Hepatic stellate cell (primary cell): Measurements from ENCODE around the gene SDC3.

Source experiments
- DNase-seq: peaks from one replicate; pipeline ENCODE4 v3.0.0; 2011; ENCODE audit warnings: low spot score

The SDC3 gene

DNA sequence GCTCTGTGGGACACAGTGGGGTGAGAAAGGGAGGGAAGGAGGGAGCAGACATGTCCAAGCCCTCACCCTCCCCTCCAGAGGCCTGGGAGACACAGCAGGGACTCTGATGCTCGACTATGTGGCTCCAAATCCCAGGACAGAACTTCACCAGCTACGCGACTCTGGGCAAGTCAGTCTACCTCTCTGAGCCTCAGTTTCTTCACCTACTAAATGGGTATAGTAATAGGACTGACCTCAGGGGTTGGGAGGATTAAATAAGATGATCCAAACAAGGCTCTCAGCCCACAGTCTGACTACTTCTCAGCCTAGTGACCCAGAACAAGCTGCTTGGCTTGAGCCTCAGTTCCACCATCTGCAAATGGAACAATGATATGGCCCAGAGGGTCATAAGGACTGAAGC, 19.6 kb downstream of the SDC3 start:
- no peak for DNase-seq

DNA sequence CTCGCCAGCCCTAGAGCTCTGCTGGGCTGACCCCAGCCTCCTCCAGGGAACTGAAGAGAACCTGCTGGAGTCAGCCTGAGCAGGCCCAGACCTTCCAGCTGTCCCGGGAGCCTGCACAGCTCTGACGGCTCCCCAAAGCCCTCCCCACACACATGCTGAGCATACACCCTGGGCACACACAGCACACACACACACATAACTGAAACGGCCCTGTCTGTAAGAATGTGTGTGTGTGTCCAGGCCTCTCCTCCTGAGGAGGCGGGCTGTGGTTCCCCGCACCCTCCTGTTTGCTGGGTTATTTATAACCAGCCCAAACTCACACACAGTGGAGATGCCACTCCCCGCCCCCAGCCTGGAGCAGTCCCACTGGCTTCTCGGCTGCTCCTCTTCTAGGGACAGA, 20.2 kb downstream of the SDC3 start:
- DNase-seq: peak; percentile 94

DNA sequence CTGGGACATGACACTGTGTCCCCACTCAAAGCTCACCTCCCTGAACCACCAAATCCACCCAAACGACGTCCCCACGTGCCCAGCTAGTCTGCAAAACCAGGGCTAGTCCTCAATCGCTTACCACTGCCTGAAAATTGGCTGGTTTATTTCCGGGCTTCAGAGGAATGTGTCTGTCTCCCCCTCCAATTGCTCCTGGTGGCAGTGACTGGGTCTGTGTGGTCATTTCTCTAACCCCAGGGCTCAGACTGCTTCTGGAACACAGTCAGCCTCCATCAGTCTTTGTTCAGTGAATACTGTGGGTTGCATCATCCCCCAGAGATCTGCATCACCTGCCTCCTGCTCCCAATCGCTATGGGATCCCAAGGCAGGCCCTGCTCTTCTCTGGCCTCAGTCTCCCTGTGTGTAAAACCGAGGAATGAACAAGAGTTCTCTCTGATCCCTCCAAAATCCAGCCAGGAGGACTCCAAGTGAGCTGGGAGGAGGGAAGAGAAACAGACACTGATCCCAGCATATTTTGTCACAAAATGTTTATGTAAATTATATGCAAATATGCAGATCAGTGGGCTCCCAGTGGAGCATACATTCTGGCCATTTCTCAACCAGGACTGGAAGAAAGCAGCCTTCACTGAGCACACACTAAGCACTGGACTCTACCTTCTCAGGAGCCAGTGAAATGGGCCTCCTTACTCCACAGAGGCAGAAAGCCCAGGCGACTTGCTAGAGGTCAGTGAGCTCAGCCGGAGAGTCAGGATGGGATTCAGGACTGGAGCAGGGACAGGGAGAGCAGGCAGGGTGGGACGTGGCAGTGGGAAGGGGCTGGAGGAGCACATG, 20.9 kb downstream of the SDC3 start:
- DNase-seq: peak; percentile 68

DNA sequence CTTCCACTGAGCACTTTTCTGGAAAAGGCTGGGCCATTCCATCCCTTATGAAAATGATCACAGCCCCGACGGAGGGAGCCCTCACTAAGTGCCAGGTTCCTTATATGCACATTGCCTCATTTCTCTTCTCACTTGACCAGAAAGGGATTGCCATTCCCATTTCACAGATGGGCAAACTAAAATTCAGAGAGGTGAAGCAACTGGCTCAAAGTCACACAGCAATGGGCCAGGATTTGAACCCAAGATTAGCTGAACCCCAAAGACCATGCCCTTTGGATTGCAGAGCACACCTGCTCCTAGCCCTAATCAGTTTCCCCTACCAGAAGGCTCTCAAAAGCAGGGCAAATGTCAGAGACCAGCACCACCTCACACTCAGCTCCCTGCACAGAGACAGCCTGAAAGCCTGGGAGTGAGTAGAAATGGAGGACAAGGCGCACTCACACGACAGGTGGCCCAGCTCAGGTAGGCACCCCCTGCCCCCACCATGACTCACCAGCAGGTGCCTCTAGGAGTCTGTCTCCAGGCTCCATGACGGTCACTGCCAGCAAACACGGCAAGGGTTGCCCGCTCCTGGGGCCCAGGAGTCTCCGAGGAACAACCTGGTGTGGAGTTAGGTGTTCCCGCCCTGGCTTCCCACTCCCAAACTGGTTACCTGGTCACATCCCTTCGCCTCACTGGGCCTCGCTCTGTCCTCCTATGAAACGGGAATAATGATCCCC, 21.7 kb downstream of the SDC3 start:
- DNase-seq: no peak

DNA sequence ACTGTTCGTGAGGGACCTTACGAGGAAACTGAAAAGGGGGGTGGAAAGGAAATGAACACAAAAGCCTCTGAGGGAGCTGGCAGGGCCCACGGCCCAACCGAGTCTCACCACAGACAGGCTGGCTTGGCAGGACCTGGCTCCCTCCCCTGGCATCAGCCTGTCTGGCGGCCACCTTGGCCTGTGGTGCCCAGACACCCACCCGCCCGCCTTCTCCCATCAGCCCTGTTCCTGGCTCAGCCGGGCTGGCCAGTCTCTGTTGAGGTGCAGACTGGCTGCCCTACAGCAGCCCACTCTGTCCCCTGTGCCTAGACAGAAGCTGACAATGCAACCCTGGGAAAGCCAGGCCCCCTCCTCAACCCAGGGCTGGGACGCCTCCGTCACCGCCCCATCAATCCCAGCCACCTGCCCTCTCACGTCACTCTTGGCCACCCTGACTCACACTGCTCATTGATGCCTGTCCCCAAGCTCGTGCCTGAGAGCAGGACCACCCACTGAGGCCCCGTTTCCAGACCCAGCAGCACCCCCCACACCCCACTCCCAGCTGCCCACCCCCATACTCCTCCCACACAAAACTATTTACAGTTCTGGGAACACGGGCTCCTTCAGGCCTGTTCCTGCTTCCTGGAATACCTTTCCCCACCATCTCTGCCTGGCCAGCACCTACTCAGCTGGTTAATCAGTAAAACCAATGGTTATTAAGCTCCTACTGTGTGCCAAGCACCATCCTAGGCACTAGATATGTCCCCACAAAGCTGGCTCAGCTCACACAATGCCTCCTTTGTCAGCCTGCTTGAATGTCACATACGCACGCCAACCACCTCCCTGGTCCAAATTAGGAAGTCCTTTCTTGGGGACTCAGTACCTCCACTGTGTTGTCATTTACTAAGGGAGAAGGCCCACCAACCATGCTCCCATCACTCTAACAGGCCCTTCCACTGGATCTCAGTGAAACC, 22.7 kb downstream of the SDC3 start:
- no peak for DNase-seq

DNA sequence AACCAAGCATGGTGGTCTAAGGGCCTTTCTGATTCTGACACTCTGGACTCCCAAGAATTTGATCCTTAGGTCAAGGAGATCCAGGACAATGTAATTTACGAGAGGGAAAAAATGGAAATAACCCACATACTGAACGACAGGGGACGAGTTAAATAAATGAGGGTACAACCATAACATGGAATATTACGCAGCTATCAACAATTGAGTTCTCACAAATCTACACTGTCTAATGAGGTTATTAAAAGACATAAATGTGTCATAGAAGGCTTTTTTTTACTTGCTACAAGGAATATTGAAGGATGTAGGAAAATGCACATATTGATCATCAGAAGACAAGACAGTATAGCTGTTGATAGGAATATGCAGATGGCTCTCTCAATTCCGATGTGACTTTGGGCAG, 23.8 kb downstream of the SDC3 start:
- DNase-seq: no peak

DNA sequence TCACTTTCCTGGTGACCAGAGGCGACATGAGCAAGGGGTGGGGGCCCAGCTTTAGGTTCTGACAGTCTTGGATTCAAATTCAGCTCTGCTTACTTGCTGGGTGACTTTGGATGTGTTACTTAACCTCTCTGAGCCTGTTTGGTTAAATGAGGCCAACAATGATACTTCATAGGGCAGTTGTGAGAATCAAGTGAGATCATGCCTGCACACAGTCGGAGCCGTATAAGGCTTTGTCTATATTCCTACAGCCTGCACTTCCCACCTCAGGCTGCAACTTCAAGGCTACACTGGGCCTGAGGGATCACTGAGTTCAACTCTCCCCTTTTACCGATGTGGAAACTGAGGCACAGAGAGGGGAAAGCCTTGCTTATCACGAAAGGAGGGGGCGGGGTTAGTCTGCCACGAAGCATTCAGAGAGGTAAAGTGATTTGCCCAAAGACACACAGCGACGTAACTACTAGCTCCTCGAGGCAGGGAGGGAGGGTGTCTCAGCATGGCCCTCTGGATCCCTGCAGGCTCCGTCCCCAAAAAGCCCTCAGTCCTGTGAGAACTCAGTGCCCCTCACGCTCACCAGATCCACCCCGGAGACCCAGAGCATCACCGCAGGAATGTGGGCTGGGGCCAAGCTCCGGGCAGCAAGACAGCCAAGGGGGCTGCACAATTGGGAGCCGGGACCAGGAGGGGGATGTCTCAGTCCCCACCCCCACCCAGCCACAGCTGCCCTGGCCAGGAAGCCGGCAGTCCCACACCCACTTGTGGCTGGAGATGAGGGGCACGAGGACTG, 25.0 kb downstream of the SDC3 start:
- DNase-seq: no peak

DNA sequence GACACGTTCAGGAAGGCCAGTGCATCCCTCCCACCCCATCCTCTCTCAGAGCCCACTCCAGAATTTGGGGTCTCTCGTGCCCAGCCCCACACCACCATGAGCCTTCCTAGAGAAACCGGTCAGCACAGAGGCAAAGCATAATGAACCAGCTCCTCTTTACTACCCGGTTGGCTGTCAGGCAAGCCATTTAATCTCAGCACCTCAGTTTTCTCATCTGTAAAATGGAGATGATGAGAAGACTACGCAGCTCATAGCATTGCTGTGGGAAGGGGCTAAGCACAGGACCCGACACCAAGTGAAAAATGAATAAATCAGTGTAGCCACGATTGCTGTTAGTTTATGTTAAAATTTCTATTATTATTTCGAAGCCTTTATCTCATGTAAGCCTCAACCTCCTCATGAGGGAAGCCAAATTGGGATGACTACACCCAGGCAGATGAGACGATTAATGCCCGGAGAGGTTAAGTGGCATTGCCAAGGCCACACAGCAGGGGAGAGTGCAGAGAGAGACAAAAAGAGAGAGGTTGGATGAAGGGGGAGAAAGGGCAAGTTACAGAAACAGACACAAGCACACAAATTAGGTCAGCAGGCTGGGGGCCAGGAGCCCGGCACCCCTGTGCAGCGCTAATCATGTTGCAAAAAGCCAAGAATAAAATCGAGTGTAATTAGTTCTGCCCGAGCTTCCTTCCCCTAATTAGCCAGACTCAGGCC, 25.7 kb downstream of the SDC3 start:
- DNase-seq: no peak

DNA sequence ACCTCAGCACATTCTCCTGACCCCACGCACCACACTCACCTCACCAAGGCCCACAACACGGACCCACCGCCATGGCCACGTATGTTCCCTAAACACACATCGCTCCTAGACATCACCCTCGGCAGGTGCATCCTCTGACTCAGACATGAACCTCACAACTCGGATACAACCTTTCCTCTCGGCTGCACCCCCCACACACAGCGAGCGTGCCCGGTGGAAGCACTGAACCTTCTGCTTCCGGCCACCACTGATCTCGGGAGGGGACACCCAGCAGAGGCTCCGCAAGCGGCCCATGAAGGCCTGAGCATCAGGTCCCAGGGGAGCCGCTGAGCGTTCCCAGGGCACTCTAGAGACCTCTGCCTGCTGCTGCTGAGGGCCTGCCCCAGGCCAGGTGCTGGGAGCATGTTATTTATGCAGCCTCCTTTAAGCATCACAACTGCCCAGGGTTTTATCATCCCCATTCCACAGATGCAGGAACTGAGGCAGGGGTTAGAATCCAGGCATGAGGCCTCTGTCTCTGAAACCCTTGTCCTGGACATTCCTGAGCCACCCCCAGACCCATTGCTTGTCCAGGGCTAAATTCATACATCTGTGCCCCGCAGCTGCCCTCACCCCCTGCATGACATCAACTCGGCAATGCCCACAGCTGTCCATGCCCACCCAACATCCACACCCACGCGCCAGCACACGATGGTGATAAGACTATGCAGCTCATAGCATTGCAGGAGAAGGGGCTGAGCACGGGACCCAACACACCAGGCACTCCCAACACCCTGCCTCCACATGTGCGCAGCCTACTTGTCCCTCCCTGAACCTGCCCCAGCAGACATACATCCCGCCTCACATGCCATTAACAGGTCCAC, 27.0 kb downstream of the SDC3 start:
- no peak for DNase-seq

DNA sequence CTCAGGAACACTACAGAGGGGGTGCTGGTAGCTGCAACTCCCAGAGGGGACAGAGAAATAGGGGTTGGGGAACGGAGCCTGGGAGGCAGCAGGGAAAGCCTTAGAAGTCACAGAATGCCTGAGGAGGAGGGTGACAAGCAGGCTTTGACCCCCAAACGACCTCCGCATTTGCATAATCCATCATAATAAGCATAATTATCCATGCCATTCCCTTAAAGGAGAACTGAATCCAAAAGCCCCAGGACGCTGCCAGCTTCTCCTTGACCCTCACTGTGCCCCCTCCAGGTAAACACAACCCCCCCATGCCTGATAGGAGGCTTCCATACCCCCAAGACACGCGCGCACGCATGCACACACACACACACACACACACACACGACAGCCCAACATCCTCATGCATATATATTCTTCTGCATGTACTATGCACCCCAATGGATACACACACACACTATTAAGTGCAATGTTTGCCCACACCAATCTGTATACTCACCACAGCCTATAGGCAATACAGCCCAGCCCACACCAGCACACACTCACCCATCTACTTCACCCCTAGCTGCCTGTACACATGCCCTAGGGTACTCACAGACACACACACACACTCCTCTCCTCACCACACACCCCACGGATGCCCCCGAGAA, 27.8 kb downstream of the SDC3 start:
- DNase-seq: no peak

DNA sequence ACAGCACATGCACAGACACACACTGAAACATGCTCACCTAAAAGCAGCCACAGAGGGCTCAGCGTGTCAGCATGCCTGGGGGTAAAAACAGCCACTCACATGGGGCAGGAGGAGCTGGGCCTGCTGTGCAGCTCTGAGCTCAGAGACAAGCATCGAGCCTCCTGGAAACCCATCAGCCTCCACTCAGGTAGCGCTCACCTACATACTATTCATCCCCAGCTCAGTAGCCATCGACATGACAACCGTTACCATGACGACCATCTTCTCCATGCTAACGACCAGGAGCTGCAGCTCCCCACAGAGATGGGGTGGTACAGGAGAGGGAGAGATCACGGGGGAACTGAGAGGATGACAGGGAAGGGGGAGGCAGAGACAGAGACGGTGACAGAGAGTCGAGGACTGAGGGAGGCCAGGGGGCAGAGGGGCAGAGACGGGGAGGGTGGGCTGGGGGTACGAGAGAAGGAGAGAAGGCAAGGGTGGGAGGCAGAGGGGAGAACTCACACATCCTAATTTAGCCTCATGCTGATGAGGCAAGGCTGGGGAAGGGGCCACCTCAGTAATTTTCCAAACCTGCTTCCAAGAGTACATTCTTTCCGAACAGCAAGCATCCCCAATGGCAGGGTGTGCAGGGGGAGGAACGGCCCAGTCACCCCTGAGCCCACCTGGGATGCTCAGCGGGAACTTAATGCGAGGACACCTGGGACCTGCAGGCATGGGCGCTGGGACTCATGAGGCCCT, 28.4 kb downstream of the SDC3 start:
- no peak for DNase-seq

DNA sequence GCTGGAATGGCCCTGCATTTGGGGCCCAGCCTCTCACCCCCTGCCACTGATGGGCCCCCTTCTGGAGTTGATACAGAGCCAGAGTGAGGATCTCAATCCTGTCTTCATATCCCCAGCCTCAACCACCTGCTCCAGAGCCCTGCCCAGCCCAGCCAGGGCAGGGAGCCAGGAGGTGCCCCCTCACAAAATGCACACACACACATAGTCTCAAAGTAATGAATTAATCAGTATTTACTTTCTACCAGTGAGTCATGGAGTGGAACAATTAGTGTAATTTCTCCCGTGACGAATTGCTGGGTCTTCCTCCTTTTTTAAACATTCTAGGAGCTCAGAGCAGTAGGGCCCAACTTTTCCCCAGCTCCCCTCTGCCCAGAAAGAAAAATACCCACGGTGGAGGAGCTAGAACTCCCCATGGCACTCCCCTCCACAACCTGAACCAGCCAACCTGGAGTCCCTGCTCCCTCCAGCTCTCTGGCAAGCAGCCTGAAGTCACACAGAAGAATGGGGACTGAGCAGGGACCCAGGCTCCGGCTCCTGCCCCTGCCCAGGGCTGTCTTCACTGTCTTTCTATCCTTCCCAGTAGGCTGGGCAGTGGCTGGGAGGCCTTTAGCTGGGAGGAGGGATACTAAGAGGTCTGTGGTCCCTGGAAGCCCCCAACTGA, 29.3 kb downstream of the SDC3 start:
- no peak for DNase-seq

DNA sequence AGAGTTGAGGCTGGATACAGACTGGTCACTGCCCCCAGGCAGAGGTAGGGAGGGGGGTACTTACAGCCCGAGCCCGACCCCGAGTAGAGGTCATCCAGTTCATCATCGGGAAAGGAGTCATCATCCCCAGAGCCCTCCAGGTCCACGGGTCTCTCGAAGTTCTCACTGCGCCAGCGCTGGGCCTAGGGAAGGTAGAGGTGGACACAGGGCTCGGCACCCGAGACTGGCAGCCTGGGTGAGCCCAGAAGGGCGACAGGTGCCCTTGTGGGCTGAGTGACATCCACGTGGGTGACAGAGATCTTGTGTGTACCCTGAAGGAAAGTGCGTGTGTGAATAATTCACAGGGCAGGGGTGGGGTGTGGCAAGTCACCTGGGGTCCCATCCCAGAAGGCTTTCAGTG, 30.0 kb downstream of the SDC3 start:
- DNase-seq: no peak

DNA sequence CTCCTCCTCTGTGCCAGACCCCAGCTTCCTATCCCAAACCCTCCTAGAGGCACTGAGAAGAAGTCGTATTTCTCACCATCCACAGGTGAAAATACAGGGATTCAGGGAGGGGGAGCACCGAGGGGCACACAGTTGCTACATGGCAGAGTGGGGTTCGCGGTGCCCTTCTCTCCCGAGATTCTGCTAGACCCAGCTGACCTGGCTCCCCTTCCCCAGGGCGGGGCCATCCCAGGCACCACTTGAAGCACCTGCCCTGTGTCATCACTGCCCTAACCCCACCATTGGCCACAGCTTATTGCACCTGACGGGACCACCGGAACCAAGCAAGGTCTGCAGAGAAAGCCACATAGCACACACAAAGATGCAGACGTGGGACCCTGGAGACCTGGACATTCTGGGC, 30.5 kb downstream of the SDC3 start:
- no peak for DNase-seq

DNA sequence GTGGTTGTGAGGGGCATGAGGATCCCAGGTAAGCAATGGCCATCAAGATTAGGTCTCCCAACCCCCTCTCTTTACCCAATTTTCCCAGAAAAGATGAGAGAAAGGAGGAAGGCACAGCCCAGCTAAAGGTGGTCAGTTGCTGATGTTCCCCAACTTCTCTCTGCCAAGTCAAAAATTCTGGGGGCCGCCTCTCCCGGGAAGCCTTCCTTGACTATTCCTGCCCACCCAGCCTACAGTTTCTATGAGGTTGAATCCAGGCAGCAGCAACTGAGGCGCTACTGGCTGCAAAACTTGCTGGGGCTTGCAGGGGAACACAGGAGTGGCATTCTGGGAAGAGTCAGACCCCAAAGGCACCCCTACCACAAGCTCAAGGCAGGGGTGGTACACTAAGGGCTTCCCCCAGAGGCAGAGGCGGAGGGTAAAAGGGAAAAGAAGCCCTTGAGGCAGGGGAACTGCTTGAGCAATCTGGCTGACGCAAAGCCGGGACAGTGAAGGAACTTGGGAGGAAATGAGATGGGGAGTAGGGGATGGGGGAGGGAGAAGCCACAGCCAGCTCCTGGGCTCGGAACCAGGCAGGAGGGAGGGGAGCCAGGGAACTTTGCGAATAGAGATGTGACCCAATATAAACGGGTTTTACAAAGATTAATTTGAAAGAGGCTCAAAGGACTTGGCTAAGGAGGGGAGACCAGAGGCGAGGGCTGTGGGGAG, 31.2 kb downstream of the SDC3 start:
- DNase-seq: no peak

DNA sequence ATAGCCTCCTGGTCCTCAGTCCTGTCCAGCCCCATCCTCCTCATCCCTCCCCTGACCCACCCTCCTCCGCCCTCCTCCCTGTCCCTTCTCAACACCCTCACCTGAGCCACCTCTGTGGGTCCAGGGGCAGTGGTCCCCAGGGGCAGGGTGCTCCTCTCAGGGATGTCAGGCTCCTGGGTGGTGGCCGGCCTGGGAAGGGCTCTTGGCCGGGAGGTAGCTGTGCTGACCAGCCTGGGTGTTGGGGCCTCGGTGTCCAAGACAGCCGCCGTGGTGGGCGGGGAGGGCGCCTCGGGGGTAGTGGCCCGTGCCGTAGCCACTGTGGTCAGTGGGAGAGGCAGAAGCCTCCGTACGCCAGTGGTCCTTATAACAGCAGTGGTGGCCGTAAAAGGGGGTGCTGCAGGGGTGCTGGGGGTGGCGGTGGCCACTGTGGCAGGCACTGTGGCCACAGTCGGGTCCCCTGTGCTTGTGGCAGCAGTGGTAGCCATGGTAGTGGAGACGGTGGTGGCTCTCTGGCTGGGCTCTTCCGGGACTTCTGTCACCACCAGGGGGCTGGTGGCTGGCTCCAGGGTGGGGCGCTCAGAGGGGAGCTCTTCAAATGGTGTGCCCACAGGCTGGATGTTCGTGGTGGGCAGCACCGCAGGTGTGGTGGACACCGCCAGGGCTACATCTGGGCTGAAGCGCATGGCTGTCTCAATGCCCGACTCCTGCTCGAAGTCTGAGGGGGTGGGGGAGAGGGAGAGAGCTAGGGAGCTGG, 31.9 kb downstream of the SDC3 start:
- DNase-seq: no peak

DNA sequence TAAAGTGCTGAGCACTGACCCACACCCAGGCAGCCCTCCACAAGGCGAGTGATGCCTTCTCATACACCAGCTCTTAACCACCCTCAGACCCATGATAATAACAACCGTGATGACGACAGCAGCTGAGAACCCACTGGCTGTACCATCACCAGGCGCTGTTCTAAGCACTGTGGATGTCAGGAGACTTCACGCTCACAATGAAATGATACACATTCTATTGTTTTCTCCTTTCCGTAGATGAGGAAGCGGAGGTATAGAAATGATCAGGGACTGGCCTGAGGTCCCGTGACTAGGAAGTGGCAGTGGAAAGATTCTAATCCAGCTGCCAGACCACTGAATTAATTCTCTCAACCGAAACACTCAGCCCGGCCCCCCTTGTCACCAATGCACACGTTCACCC, 32.6 kb downstream of the SDC3 start:
- no peak for DNase-seq
